Purkinje cell (primary cell): ENCODE results near the gene SNED1. TPM values are rescaled to one million over a fixed set of nuclear protein-coding genes. Genes with fewer than 3 reads are reported as not detected.

Experiments used
- polyA plus RNA-seq: library from polyadenylated mRNA; unstranded; fragments of >200 nt; fragmentation: Nextera tagmentation; gene quantifications from 2 replicates; pipeline ENCODE4 v1.2.1, GENCODE V29; 2014

The SNED1 gene
- 0.66 and 2.8 TPM in 2 replicates for polyA plus RNA-seq

DNA sequence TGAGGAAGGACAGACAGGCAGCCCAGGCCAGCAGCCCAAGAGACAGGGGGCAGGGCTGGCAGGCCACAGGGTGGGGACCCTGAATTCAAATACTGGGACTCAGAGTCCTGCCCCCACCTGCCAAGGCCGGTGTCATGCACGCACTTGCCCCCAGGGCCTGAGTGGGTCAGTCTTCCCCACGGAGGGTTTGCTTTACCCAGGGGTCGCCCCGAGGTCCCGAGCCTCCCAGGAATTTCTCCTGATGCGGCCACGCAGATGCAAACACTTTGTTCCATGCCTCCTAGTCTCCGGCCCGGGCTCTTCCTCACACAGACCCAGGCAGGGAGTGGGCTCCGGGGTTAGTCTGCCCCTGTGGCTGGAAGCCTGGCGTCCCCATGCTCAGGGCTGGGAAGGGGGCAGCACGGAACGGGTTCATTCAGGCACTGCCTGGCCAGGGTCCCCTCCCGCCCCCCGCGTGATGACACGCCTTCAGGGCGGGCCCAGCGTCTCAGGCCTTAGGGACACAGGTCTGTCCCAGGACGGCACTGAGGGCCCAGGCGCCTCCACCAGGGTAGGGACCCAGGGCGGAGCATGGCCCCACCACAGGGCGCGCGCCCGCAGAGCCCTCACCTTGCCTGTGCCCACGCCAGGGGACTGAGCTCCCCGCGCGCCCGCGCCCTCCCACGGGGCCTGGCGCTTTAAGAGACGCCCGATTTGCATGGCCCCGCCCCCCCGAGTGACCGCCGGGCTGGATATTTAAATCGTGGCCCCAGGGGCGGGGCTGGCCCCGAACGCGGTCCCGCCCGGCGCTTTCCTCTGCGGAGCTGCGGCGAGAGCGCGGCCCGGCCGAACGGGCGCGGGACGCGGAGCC is at the start of gene SNED1:
Gene SNED1, plus strand, starts transcription at position 763 of the 850 bp plus-strand sequence. CDS start 220 bp downstream, outside the sequence.

DNA sequence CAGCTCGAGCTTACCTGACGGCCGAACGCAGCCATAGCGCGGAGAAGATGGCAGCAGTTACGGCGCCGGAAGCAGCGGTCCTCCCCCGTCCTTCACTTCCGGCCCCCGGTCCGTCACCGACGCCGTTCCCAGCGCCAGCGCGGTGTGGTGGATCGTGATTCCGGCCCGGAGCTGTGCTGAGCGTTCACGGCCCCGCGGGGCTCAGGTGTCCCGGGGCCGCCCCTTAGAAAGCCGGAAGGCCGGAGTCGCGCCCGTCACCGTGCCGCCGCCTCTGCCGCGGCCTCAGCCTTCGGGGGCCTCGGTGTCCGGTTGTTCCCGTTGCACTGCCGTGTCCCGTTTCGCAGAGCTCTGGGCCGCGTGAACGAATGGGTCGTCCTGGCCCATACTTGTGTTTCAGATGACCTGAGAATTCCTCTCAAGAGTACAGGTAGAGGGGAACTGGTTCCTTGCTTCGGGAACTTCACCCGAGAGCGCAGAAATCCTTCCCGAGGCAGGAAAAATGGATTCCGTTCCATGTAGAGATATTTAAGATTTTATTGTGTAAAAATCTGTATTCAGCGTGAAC is 103.9 kb downstream of the SNED1 start, which contains the start of gene MTERF4:
Gene MTERF4, minus strand, starts transcription at position 49 of the 565 bp plus-strand sequence. Its CDS starts 14 bp downstream, at position 35.

Other genes with a start within 250 kb of the SNED1 start
- gene KIF1A, start 178.4 kb upstream of the SNED1 start, polyA plus RNA-seq, result 23.0 and 31.6 TPM in 2 replicates
- not detected in 2 replicates for gene AGXT, start 129.8 kb upstream of the SNED1 start, polyA plus RNA-seq
- not detected in 2 replicates for gene MAB21L4, start 102.5 kb upstream of the SNED1 start, polyA plus RNA-seq
- not detected in 2 replicates for gene CROCC2, start 92.3 kb upstream of the SNED1 start, polyA plus RNA-seq
- 27.1 and 31.8 TPM in 2 replicates for gene MTERF4, start 103.7 kb downstream of the SNED1 start, polyA plus RNA-seq
- 0.38 and 1.3 TPM in 2 replicates for gene PASK, start 150.9 kb downstream of the SNED1 start, polyA plus RNA-seq
- 79.9 and 119 TPM in 2 replicates for gene PPP1R7, start 151.8 kb downstream of the SNED1 start, polyA plus RNA-seq
- gene ANO7, start 190.1 kb downstream of the SNED1 start, polyA plus RNA-seq, result not detected in 2 replicates